Neural progenitor cell (in vitro differentiated cells): ENCODE data around the gene CELSR3. TPM values are rescaled to one million over a fixed set of nuclear protein-coding genes. Genes with fewer than 3 reads are reported as not detected.

Source experiments
- DNase-seq: peaks from one replicate; pipeline ENCODE4 v3.0.0-alpha.2; 2016; ENCODE audit warnings: low spot score
- H2AFZ ChIP-seq: fragments of 200-600 bp; sonication (generic); replicated peaks from 2 replicates; pipeline ENCODE4 v1.6.1; 2016; ENCODE audit warnings: antibody characterized with exemption
- H3F3A ChIP-seq: fragments of 200-600 bp; sonication (generic); 2 replicates; pipeline ENCODE4 v1.6.1; 2016; ENCODE audit warnings: antibody characterized with exemption, low read depth
- H3K27ac ChIP-seq: fragments of 200-600 bp; sonication (generic); 2 replicates; pipeline ENCODE4 v1.5.1; 2016; ENCODE audit warnings: mild to moderate bottlenecking
- H3K27me3 ChIP-seq: fragments of 200-600 bp; sonication (generic); 2 replicates; pipeline ENCODE4 v1.6.1; 2016; ENCODE audit warnings: mild to moderate bottlenecking, moderate library complexity
- H3K36me3 ChIP-seq: fragments of 200-600 bp; sonication (generic); 2 replicates; pipeline ENCODE4 v1.5.1; 2016
- H3K4me1 ChIP-seq: fragments of 200-600 bp; sonication (generic); 2 replicates; pipeline ENCODE4 v1.6.1; 2016; ENCODE audit warnings: mixed run types
- H3K4me2 ChIP-seq: fragments of 200-600 bp; sonication (generic); 2 replicates; pipeline ENCODE4 v1.6.1; 2016
- H3K4me3 ChIP-seq: fragments of 200-600 bp; sonication (generic); 2 replicates; pipeline ENCODE4 v1.5.1; 2016
- H3K79me2 ChIP-seq: fragments of 200-600 bp; sonication (generic); 2 replicates; pipeline ENCODE4 v1.6.1; 2016; ENCODE audit warnings: low read depth
- H3K9ac ChIP-seq: fragments of 200-600 bp; sonication (generic); 2 replicates; pipeline ENCODE4 v1.6.1; 2016
- H3K9me3 ChIP-seq: fragments of 200-600 bp; sonication (generic); 2 replicates; pipeline ENCODE4 v1.5.1; 2016; ENCODE audit warnings: low read depth
- H4K20me1 ChIP-seq: fragments of 200-600 bp; sonication (generic); 2 replicates; pipeline ENCODE4 v1.6.1; 2016; ENCODE audit warnings: low read depth
- H3K27ac Mint-ChIP-seq: 3 replicates; pipeline ENCODE4 v1.8.0; 2021; ENCODE audit warnings: mixed read lengths
- H3K27me3 Mint-ChIP-seq: 2 replicates; pipeline ENCODE4 v1.8.0; 2022; ENCODE audit warnings: low read depth, mild to moderate bottlenecking, inconsistent platforms, moderate library complexity, mixed read lengths; ENCODE audit not compliant: insufficient read depth
- H3K36me3 Mint-ChIP-seq: 3 replicates; pipeline ENCODE4 v1.8.0; 2021; ENCODE audit warnings: mixed read lengths
- H3K4me1 Mint-ChIP-seq: 3 replicates; pipeline ENCODE4 v1.8.0; 2021; ENCODE audit warnings: mixed read lengths
- H3K4me3 Mint-ChIP-seq: 3 replicates; pipeline ENCODE4 v1.8.0; 2021; ENCODE audit warnings: mild to moderate bottlenecking, moderate library complexity, mixed read lengths
- H3K9me3 Mint-ChIP-seq: 3 replicates; pipeline ENCODE4 v1.8.0; 2020; ENCODE audit warnings: mixed read lengths
- EZH2 ChIP-seq: fragments of 200-600 bp; sonication (generic); IDR thresholded peaks from 2 replicates; pipeline ENCODE4 v1.6.1; 2017; ENCODE audit warnings: antibody characterized with exemption, mild to moderate bottlenecking, moderate library complexity
- EZH2phosphoT487 ChIP-seq: fragments of 200-600 bp; sonication (generic); IDR thresholded peaks from 2 replicates; pipeline ENCODE4 v1.6.1; 2017; ENCODE audit warnings: antibody characterized with exemption
- total RNA-seq: library from RNA; depleted of rRNA; stranded (reverse); fragments of >200 nt; gene quantifications from 2 replicates; pipeline ENCODE4 v1.2.3, GENCODE V29; 2015; ENCODE audit warnings: low replicate concordance
- TF ChIP-seq, protein P1 (sequence below): fragments of 200-600 bp; sonication (generic); IDR thresholded peaks from 2 replicates; pipeline ENCODE4 v1.5.1; 2017; ENCODE audit warnings: antibody characterized with exemption, mild to moderate bottlenecking

The CELSR3 gene
- total RNA-seq, 1 donor from 2014 or later: 9.9 TPM

DNA sequence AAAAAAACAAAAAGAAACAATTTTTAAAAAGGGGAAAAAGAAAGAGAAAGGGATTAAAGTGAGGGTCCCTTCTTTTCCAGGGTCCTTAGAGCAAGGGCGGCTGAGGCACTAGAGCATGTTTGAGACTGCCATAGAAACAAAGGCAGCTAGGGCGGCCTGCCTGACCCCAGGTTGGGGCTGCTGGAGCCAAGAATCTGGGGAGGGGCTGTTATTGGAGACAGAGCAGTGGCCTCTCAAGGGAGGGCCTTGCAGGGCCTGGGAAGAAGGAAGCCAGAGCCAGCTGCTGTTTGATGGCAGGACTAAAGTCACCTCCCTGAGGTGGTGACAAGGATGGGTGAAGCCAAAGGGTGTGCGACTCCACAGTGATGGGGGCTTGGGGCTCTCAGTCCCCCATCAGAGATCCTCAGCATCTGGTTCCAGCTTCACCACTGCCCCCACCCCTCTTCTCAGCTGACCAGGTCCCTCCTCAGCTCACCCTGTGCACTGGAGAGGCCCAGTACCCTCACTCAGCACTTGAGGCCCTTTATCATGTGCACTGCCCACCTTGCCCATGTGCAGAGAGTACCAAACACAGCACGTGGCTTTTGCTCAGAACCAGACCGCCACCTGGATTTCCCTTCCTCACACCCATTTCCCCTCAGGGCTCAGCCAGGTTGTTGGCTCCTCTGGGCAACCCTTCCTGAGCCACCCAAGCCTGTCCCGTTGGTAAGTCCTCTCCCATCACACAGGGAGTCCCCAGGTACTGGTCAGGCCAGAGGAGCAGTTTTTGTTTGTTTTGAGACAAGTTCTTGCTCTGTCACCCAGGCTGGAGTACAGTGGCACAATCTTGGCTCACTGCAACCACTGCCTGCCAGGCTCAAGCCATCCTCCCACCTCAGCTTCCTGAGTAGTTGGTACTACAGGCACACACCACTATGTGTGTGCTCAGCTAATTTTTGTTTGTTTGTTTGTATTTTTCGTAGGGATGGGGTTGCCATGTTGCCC is 42.9 kb downstream of the CELSR3 start:
- H3K4me1 Mint-ChIP-seq: peaks cover 6% of the 10 kb centered on the region
- H3K4me2 ChIP-seq: no peak overlapping the region
- H3K36me3 Mint-ChIP-seq: peaks cover 24% of the 10 kb centered on the region
- no peak overlapping the region for H3K27ac Mint-ChIP-seq
- H2AFZ ChIP-seq: no peak overlapping the region
- no peaks in the 10 kb centered on the region for H3K27me3 ChIP-seq
- H3K9ac ChIP-seq: no peak overlapping the region
- H3K9me3 ChIP-seq: no peaks in the 10 kb centered on the region
- no peaks in the 10 kb centered on the region for H3K4me1 ChIP-seq
- H4K20me1 ChIP-seq: no peaks in the 10 kb centered on the region
- H3K36me3 ChIP-seq: no peaks in the 10 kb centered on the region
- H3K27ac ChIP-seq: peak overlapping the region; percentile 13
- TF ChIP-seq EZH2 (no peak), EZH2phosphoT487 (no peak)
- TF ChIP-seq, protein P1, sequence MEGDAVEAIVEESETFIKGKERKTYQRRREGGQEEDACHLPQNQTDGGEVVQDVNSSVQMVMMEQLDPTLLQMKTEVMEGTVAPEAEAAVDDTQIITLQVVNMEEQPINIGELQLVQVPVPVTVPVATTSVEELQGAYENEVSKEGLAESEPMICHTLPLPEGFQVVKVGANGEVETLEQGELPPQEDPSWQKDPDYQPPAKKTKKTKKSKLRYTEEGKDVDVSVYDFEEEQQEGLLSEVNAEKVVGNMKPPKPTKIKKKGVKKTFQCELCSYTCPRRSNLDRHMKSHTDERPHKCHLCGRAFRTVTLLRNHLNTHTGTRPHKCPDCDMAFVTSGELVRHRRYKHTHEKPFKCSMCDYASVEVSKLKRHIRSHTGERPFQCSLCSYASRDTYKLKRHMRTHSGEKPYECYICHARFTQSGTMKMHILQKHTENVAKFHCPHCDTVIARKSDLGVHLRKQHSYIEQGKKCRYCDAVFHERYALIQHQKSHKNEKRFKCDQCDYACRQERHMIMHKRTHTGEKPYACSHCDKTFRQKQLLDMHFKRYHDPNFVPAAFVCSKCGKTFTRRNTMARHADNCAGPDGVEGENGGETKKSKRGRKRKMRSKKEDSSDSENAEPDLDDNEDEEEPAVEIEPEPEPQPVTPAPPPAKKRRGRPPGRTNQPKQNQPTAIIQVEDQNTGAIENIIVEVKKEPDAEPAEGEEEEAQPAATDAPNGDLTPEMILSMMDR: no peak
- H3K79me2 ChIP-seq: no peaks in the 10 kb centered on the region
- H3K4me3 ChIP-seq: no peak overlapping the region
- DNase-seq: peak; percentile 58
- peaks cover 3% of the 10 kb centered on the region for H3F3A ChIP-seq
- H3K4me3 Mint-ChIP-seq: no peak overlapping the region
- peaks cover 9% of the 10 kb centered on the region for H3K9me3 Mint-ChIP-seq
- H3K27me3 Mint-ChIP-seq: peaks cover 4% of the 10 kb centered on the region

DNA sequence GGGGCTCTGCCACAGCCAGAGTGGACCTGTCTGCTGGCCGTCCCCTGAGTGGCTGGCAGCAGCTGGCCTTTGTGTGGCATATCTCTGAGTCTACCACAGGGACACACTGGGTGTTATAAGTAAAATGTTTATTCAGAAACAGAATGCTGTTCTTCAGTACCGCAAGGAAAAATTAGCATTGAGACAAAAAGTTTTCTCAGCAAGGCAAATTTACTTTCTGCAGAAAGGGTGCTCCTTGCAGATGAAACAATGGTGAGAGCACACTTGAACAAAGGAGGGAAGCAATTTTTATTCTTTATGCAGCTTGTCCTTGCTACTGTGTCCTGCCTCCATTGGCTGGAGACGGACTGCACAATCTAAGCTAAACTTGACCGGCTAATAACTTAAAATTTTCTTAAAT is 45.1 kb downstream of the CELSR3 start:
- H3K36me3 Mint-ChIP-seq: peaks cover 24% of the 10 kb centered on the region
- peaks cover 9% of the 10 kb centered on the region for H3K9me3 Mint-ChIP-seq
- no peak overlapping the region for H3K27ac ChIP-seq
- no peaks in the 10 kb centered on the region for H3K4me1 ChIP-seq
- TF ChIP-seq EZH2phosphoT487: no peak
- no peak for TF ChIP-seq EZH2
- TF ChIP-seq, protein P1: no peak
- H3K79me2 ChIP-seq: no peaks in the 10 kb centered on the region
- no peaks in the 10 kb centered on the region for H3F3A ChIP-seq
- no peak overlapping the region for H3K9ac ChIP-seq
- no peak overlapping the region for H2AFZ ChIP-seq
- H3K9me3 ChIP-seq: no peaks in the 10 kb centered on the region
- DNase-seq: no peak
- no peak overlapping the region for H3K27ac Mint-ChIP-seq
- no peak overlapping the region for H3K4me2 ChIP-seq
- no peaks in the 10 kb centered on the region for H4K20me1 ChIP-seq
- H3K27me3 ChIP-seq: no peaks in the 10 kb centered on the region
- no peaks in the 10 kb centered on the region for H3K4me1 Mint-ChIP-seq
- peaks cover 8% of the 10 kb centered on the region for H3K27me3 Mint-ChIP-seq
- H3K4me3 Mint-ChIP-seq: no peak overlapping the region
- no peaks in the 10 kb centered on the region for H3K36me3 ChIP-seq
- no peak overlapping the region for H3K4me3 ChIP-seq

DNA sequence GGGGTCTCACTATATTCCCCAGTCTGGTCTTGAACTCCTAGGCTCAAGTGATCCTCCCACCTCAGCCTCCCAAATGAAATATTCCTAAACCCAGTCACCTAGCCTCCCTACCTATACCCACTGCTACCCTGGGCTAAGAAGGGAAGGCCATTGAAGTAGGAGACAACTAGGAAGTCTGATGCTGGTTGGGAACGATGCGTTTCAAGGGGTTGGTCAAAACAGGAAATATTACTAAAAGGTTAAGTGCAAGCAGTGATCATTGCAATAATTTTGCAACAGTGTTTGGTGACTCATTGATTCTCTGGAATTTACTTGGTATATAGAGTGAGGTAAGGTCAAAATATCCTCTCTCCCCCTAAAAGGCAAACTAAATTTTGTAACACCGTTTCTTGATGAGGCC is 48.6 kb downstream of the CELSR3 start:
- TF ChIP-seq EZH2phosphoT487 (no peak), EZH2 (no peak)
- TF ChIP-seq, protein P1: no peak
- no peak for DNase-seq
- no peak overlapping the region for H3K4me3 Mint-ChIP-seq
- H3K36me3 ChIP-seq: no peaks in the 10 kb centered on the region
- H2AFZ ChIP-seq: no peak overlapping the region
- no peaks in the 10 kb centered on the region for H4K20me1 ChIP-seq
- H3K4me1 Mint-ChIP-seq: peaks cover 3% of the 10 kb centered on the region
- H3K79me2 ChIP-seq: peaks cover 19% of the 10 kb centered on the region
- peaks cover 9% of the 10 kb centered on the region for H3K9me3 Mint-ChIP-seq
- no peak overlapping the region for H3K4me2 ChIP-seq
- peaks cover 21% of the 10 kb centered on the region for H3K36me3 Mint-ChIP-seq
- no peak overlapping the region for H3K27ac Mint-ChIP-seq
- no peak overlapping the region for H3K9ac ChIP-seq
- peaks cover 16% of the 10 kb centered on the region for H3F3A ChIP-seq
- no peak overlapping the region for H3K4me3 ChIP-seq
- no peaks in the 10 kb centered on the region for H3K27me3 ChIP-seq
- H3K27ac ChIP-seq: no peak overlapping the region
- peaks cover 4% of the 10 kb centered on the region for H3K4me1 ChIP-seq
- H3K9me3 ChIP-seq: no peaks in the 10 kb centered on the region
- H3K27me3 Mint-ChIP-seq: peaks cover 7% of the 10 kb centered on the region
